Measurements from ENCODE around the gene CCDC187. TPM values are rescaled to one million over a fixed set of nuclear protein-coding genes. Genes with fewer than 3 reads are reported as not detected.

The CCDC187 gene
- total RNA-seq, 1 donor from 2014 or later = not detected

GRCh38 chr9:136211441-136212344, 92.2 kb downstream of the CCDC187 start:
- H3K4me3 ChIP-seq = no peak overlapping the region
- H3K9me3 ChIP-seq = no peaks in the 10 kb centered on the region
- no peaks in the 10 kb centered on the region for H3K4me1 ChIP-seq
- intact Hi-C loops (cut with DNase I) = no loop called here
- no peak overlapping the region for H3K27ac ChIP-seq
- DNase-seq (ENCODE audit: extremely low spot score in 2 of 2) = no peak
- TF ChIP-seq POLR2AphosphoS5 (IDR thresholded peaks at IDR 0.05; ENCODE audit: insufficient read depth in 1 of 2, low read depth in 1 of 2) = no peak
- no peak for TF ChIP-seq CTCF (IDR thresholded peaks at IDR 0.05)
- no peak for TF ChIP-seq POLR2A (IDR thresholded peaks at IDR 0.05)
- no peaks in the 10 kb centered on the region for H3K27me3 ChIP-seq
- peaks cover 0 to 38% of the 10 kb centered on the region in 2 donors for H3K36me3 ChIP-seq

GRCh38 chr9:136211006-136211405, 92.9 kb downstream of the CCDC187 start:
- peaks cover 0 to 33% of the 10 kb centered on the region in 2 donors for H3K36me3 ChIP-seq
- intact Hi-C loops (cut with DNase I) = no loop called here
- H3K4me1 ChIP-seq = no peaks in the 10 kb centered on the region
- H3K27me3 ChIP-seq = no peaks in the 10 kb centered on the region
- no peaks in the 10 kb centered on the region for H3K9me3 ChIP-seq
- H3K27ac ChIP-seq = no peak overlapping the region
- no peak for DNase-seq (ENCODE audit: extremely low spot score in 2 of 2)
- H3K4me3 ChIP-seq = no peak overlapping the region
- TF ChIP-seq POLR2AphosphoS5 (IDR thresholded peaks at IDR 0.05; ENCODE audit: insufficient read depth in 1 of 2, low read depth in 1 of 2) (no peak), POLR2A (IDR thresholded peaks at IDR 0.05) (no peak), CTCF (IDR thresholded peaks at IDR 0.05) (no peak)

GRCh38 chr9:136210276-136210675, 93.6 kb downstream of the CCDC187 start:
- no peak for DNase-seq (ENCODE audit: extremely low spot score in 2 of 2)
- Histone ChIP-seq H3K4me1 (no peaks in the 10 kb centered on the region), H3K27ac (no peak overlapping the region), H3K27me3 (no peaks in the 10 kb centered on the region), H3K36me3 (peaks cover 0 to 27% of the 10 kb centered on the region in 2 donors), H3K4me3 (no peak overlapping the region), H3K9me3 (no peaks in the 10 kb centered on the region)
- TF ChIP-seq CTCF (IDR thresholded peaks at IDR 0.05) (no peak), POLR2AphosphoS5 (IDR thresholded peaks at IDR 0.05; ENCODE audit: insufficient read depth in 1 of 2, low read depth in 1 of 2) (no peak), POLR2A (IDR thresholded peaks at IDR 0.05) (no peak)
- intact Hi-C loops (cut with DNase I) = no loop called here

GRCh38 chr9:136209786-136210185, 94.1 kb downstream of the CCDC187 start:
- TF ChIP-seq CTCF (IDR thresholded peaks at IDR 0.05) (no peak), POLR2A (IDR thresholded peaks at IDR 0.05) (no peak), POLR2AphosphoS5 (IDR thresholded peaks at IDR 0.05; ENCODE audit: insufficient read depth in 1 of 2, low read depth in 1 of 2) (no peak)
- H3K4me1 ChIP-seq = no peaks in the 10 kb centered on the region
- intact Hi-C loops (cut with DNase I) = no loop called here

GRCh38 chr9:136209232-136209631, 94.7 kb downstream of the CCDC187 start:
- DNase-seq (ENCODE audit: extremely low spot score in 2 of 2) = no peak
- H3K27ac ChIP-seq = no peak overlapping the region
- H3K4me3 ChIP-seq = no peak overlapping the region
- no peak for TF ChIP-seq POLR2AphosphoS5 (IDR thresholded peaks at IDR 0.05; ENCODE audit: insufficient read depth in 1 of 2, low read depth in 1 of 2)
- no peak for TF ChIP-seq POLR2A (IDR thresholded peaks at IDR 0.05)
- no peak for TF ChIP-seq CTCF (IDR thresholded peaks at IDR 0.05)
- H3K36me3 ChIP-seq = peaks cover 0 to 18% of the 10 kb centered on the region in 2 donors
- H3K27me3 ChIP-seq = no peaks in the 10 kb centered on the region
- intact Hi-C loops (cut with DNase I) = no loop called here
- no peaks in the 10 kb centered on the region for H3K9me3 ChIP-seq
- no peaks in the 10 kb centered on the region for H3K4me1 ChIP-seq

More at GRCh38 chr9:136209786-136210185, 94.1 kb downstream of the CCDC187 start:
- no peaks in the 10 kb centered on the region for H3K9me3 ChIP-seq
- no peak overlapping the region for H3K27ac ChIP-seq
- H3K36me3 ChIP-seq = peaks cover 0 to 24% of the 10 kb centered on the region in 2 donors
- H3K4me3 ChIP-seq = no peak overlapping the region
- H3K27me3 ChIP-seq = no peaks in the 10 kb centered on the region
- DNase-seq (ENCODE audit: extremely low spot score in 2 of 2) = no peak
